GM21786 (cell line): Measurements from ENCODE around the gene C19orf25.
"Not testable (repeated sequence)": the region's sequence is repeated elsewhere in the genome, so short reads cannot be mapped to it uniquely, and the experiment has no call there.

Source experiments
- ATAC-seq: cut with Tn5 transposase; IDR thresholded peaks from one replicate; pipeline ENCODE4 v1.9.1; 2021; ENCODE audit not compliant: unreplicated experiment

C19orf25 gene

GRCh38 chr19:1481893-1482360 lies 2.9 kb upstream of the C19orf25 start:
- ATAC-seq = no peak

GRCh38 chr19:1481224-1481892 lies 2.3 kb upstream of the C19orf25 start:
- no peak for ATAC-seq

- ATAC-seq = not testable (repeated sequence)
These were observed 2.0 kb downstream of the C19orf25 start for GRCh38 chr19:1477056-1477455.

- ATAC-seq = no peak
These were observed 3.1 kb downstream of the C19orf25 start for GRCh38 chr19:1475751-1476437.

- ATAC-seq = no peak
These were observed 4.2 kb downstream of the C19orf25 start for GRCh38 chr19:1474765-1475351.

- ATAC-seq = no peak
These were observed 4.8 kb downstream of the C19orf25 start for GRCh38 chr19:1474011-1474764.

GRCh38 chr19:1473085-1473851 lies 5.7 kb downstream of the C19orf25 start:
- no peak for ATAC-seq

GRCh38 chr19:1472231-1473084 lies 6.6 kb downstream of the C19orf25 start:
- ATAC-seq = no peak

- ATAC-seq = no peak
These were observed 7.4 kb downstream of the C19orf25 start for GRCh38 chr19:1471515-1472160.

GRCh38 chr19:1471010-1471514 lies 8.0 kb downstream of the C19orf25 start:
- ATAC-seq = no peak

GRCh38 chr19:1470305-1471009 lies 8.6 kb downstream of the C19orf25 start:
- no peak for ATAC-seq

GRCh38 chr19:1470055-1470304 lies 9.0 kb downstream of the C19orf25 start:
- ATAC-seq = no peak

GRCh38 chr19:1469255-1470054 lies 9.6 kb downstream of the C19orf25 start:
- no peak for ATAC-seq

- ATAC-seq = no peak
These were observed 10.2 kb downstream of the C19orf25 start for GRCh38 chr19:1468821-1469254.

- no peak for ATAC-seq
These were observed 10.7 kb downstream of the C19orf25 start for GRCh38 chr19:1468274-1468820.

GRCh38 chr19:1467490-1468273 lies 11.3 kb downstream of the C19orf25 start:
- ATAC-seq = no peak

- ATAC-seq = no peak
These were observed 11.9 kb downstream of the C19orf25 start for GRCh38 chr19:1467215-1467489.
